PC-3 (cell line): ENCODE results near the gene MYO5C. TPM values are rescaled to one million over a fixed set of nuclear protein-coding genes. Genes with fewer than 3 reads are reported as not detected.

ENCODE experiments used
- ATAC-seq: fragments of 200-7000 bp; cut with Tn5 transposase; 2 replicates; pipeline ENCODE4 v1.9.1; 2020; ENCODE audit warnings: mild to moderate bottlenecking, moderate library complexity
- BruUV-seq: library from RNA; stranded (reverse); fragments of 400-500 nt; replicated peaks from 2 replicates; lab custom pipeline; 2021; lab: Mats Ljungman, UMichigan
- CTCF ChIA-PET: fragments of 300-600 bp; sonication (Branson Sonifier 250); formaldehyde crosslinking; loops from one replicate; lab custom pipeline; 2022; ENCODE audit warnings: antibody characterized with exemption; lab: Charles Lee
- POLR2A ChIA-PET: fragments of 300-600 bp; sonication (Branson Sonifier 250); formaldehyde crosslinking; loops from one replicate; lab custom pipeline; 2022; ENCODE audit warnings: antibody characterized with exemption; ENCODE audit not compliant: unreplicated experiment; lab: Charles Lee
- DNase-seq: peaks from one replicate; pipeline ENCODE4 v3.0.0-alpha.2; 2015
- H2AFZ ChIP-seq: fragments of 300-600 bp; sonication (generic); 2 replicates; pipeline ENCODE4 v1.6.0; 2016; ENCODE audit warnings: antibody characterized with exemption, low read length
- H3F3A ChIP-seq: fragments of 300-600 bp; sonication (generic); one replicate; pipeline ENCODE4 v1.6.0; 2017; ENCODE audit warnings: antibody characterized with exemption, low read length, control low read depth, mild to moderate bottlenecking; ENCODE audit not compliant: unreplicated experiment
- H3K27ac ChIP-seq: fragments of 300-600 bp; sonication (generic); 2 replicates; pipeline ENCODE4 v1.5.1; 2016; ENCODE audit warnings: mild to moderate bottlenecking, low read length
- H3K27me3 ChIP-seq: fragments of 300-600 bp; sonication (generic); 2 replicates; pipeline ENCODE4 v1.6.1; 2016; ENCODE audit warnings: low read length, mixed read lengths
- H3K36me3 ChIP-seq: fragments of 300-600 bp; sonication (generic); 2 replicates; pipeline ENCODE4 v1.6.1; 2016; ENCODE audit warnings: low read depth, mixed run types, low read length, mixed read lengths
- H3K4me1 ChIP-seq: fragments of 300-600 bp; sonication (generic); 2 replicates; pipeline ENCODE4 v1.5.1; 2016; ENCODE audit warnings: low read length; ENCODE audit not compliant: insufficient read depth
- H3K4me2 ChIP-seq: fragments of 300-600 bp; sonication (generic); 2 replicates; pipeline ENCODE4 v1.6.0; 2016; ENCODE audit warnings: low read length
- H3K4me3 ChIP-seq: fragments of 300-600 bp; sonication (generic); 2 replicates; pipeline ENCODE4 v1.5.1; 2016; ENCODE audit warnings: mild to moderate bottlenecking, low read length, mixed read lengths
- H3K79me2 ChIP-seq: fragments of 300-600 bp; sonication (generic); 2 replicates; pipeline ENCODE4 v1.6.1; 2017; ENCODE audit warnings: low read length, mixed read lengths
- H3K9ac ChIP-seq: fragments of 300-600 bp; sonication (generic); 2 replicates; pipeline ENCODE4 v1.6.0; 2016; ENCODE audit warnings: mild to moderate bottlenecking, low read length
- H3K9me2 ChIP-seq: fragments of 300-600 bp; sonication (generic); replicated peaks from 2 replicates; pipeline ENCODE4 v1.6.1; 2016; ENCODE audit warnings: mixed run types, low read length, mixed read lengths
- H3K9me3 ChIP-seq: fragments of 300-600 bp; sonication (generic); 2 replicates; pipeline ENCODE4 v1.6.1; 2016; ENCODE audit warnings: low read length, mixed read lengths
- H4K20me1 ChIP-seq: fragments of 300-600 bp; sonication (generic); 2 replicates; pipeline ENCODE4 v1.6.1; 2016; ENCODE audit warnings: low read length, mixed read lengths
- EZH2 ChIP-seq: fragments of 300-600 bp; sonication (generic); IDR thresholded peaks from one replicate; pipeline ENCODE4 v1.6.1; 2017; ENCODE audit warnings: antibody characterized with exemption, mild to moderate bottlenecking, low read length; ENCODE audit not compliant: unreplicated experiment
- EZH2phosphoT487 ChIP-seq: fragments of 300-600 bp; sonication (generic); IDR thresholded peaks from 2 replicates; pipeline ENCODE4 v1.6.1; 2018; ENCODE audit warnings: mild to moderate bottlenecking, antibody characterized with exemption, low read length, borderline replicate concordance
- intact Hi-C: fragments of 100-400 bp; cut with micrococcal nuclease; formaldehyde crosslinking; loops from 2 replicates; pipeline ENCODE4 v1.9.0; 2023
- total RNA-seq: library from RNA; depleted of rRNA; stranded (reverse); fragments of >200 nt; gene quantifications from 2 replicates; pipeline ENCODE4 v1.2.3, GENCODE V29; 2014
- TF ChIP-seq, protein P1 (sequence below): fragments of 300-600 bp; sonication (generic); conservative IDR thresholded peaks from 2 replicates; pipeline ENCODE4 v1.5.1; 2017; ENCODE audit warnings: antibody characterized with exemption, low read depth, mild to moderate bottlenecking, low read length

Gene MYO5C
- total RNA-seq, 1 experiment from 2014 or later = 17.7 TPM

DNA sequence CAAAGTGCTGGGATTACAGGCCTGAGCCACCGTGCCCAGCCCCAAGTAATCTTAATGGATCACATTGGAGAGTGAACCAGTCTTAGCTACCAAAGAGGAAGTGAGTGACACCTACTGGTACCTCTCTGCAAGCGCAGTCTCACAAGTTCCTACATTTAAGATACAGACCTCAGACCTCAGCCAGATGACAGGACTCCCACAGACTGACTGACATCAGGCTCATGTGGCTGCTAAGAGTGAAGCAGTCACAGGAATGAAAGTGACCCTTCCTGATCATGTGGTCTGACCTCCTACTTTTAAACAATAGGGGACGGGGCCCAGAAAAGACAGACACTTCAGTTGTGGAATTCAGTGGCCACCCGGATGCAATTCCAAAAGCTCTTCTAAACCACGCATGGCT, 68.1 kb downstream of the MYO5C start:
- Histone ChIP-seq H3K4me2 (no peak overlapping the region), H3K79me2 (no peaks in the 10 kb centered on the region), H3K27ac (no peak overlapping the region), H3K27me3 (no peaks in the 10 kb centered on the region), H3K9me2 (no peaks in the 10 kb centered on the region), H3K9me3 (no peaks in the 10 kb centered on the region), H3K4me3 (no peak overlapping the region), H2AFZ (no peak overlapping the region), H3K9ac (no peak overlapping the region), H4K20me1 (no peaks in the 10 kb centered on the region), H3F3A (no peaks in the 10 kb centered on the region), H3K36me3 (peaks cover 28% of the 10 kb centered on the region), H3K4me1 (no peaks in the 10 kb centered on the region)
- TF ChIP-seq, protein P1, sequence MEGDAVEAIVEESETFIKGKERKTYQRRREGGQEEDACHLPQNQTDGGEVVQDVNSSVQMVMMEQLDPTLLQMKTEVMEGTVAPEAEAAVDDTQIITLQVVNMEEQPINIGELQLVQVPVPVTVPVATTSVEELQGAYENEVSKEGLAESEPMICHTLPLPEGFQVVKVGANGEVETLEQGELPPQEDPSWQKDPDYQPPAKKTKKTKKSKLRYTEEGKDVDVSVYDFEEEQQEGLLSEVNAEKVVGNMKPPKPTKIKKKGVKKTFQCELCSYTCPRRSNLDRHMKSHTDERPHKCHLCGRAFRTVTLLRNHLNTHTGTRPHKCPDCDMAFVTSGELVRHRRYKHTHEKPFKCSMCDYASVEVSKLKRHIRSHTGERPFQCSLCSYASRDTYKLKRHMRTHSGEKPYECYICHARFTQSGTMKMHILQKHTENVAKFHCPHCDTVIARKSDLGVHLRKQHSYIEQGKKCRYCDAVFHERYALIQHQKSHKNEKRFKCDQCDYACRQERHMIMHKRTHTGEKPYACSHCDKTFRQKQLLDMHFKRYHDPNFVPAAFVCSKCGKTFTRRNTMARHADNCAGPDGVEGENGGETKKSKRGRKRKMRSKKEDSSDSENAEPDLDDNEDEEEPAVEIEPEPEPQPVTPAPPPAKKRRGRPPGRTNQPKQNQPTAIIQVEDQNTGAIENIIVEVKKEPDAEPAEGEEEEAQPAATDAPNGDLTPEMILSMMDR = peak; percentile 63
- no peak for TF ChIP-seq EZH2phosphoT487
- no TSS peak for BruUV-seq
- ATAC-seq = peak; percentile 82
- intact Hi-C loops = no loop called here
- CTCF ChIA-PET = interaction anchor here (0.6 kb wide), 1 partner anchor 77 kb away, joined by 3 read pairs; no protein-coding TSS in a partner anchor
- DNase-seq = peak; percentile 74
- POLR2A ChIA-PET = no interaction called here

- DNase-seq (no peak), ATAC-seq (no peak)
- Histone ChIP-seq H3K4me2 (no peak overlapping the region), H4K20me1 (no peaks in the 10 kb centered on the region), H3K9me2 (no peaks in the 10 kb centered on the region), H3K4me3 (no peak overlapping the region), H3K4me1 (no peaks in the 10 kb centered on the region), H3K36me3 (peaks cover 28% of the 10 kb centered on the region), H3K27me3 (no peaks in the 10 kb centered on the region), H3K9me3 (no peaks in the 10 kb centered on the region), H3K9ac (no peak overlapping the region), H3F3A (no peaks in the 10 kb centered on the region), H2AFZ (no peak overlapping the region), H3K27ac (no peak overlapping the region), H3K79me2 (no peaks in the 10 kb centered on the region)
- POLR2A ChIA-PET = no interaction called here
- BruUV-seq = no TSS peak
- TF ChIP-seq, protein P1 = no peak
- TF ChIP-seq EZH2phosphoT487 = no peak
- no peak for TF ChIP-seq EZH2
- CTCF ChIA-PET = no interaction called here
- intact Hi-C loops = no loop called here
Observed at GRCh38 chr15:52225230-52225629, 70.4 kb downstream of the MYO5C start.

DNA sequence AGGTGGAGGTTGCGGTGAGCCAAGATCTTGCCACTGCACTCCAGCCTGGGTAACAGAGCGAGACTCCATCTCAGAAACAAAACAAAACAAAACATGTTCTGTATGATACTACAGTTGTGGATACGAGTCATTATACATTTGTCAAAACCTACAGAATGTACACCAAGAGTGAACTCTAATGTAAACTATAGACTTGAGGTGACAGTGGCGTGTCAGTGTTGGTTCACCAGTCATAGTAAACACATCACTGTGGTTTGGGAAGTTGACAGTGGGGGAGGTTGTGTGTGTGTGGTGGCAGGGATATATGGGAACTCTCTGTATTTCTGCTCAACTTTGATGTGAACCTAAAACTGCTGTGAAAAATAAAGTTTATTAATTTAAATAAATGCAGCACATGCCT, 71.4 kb downstream of the MYO5C start:
- H4K20me1 ChIP-seq = no peaks in the 10 kb centered on the region
- H3K27me3 ChIP-seq = no peaks in the 10 kb centered on the region
- no peak overlapping the region for H3K9ac ChIP-seq
- peak; percentile 50 for DNase-seq
- peaks cover 30% of the 10 kb centered on the region for H3K36me3 ChIP-seq
- intact Hi-C loops = no loop called here
- peak overlapping the region; percentile 34; the same call in 1 of the 2 replicates for H3K27ac ChIP-seq
- H3K79me2 ChIP-seq = no peaks in the 10 kb centered on the region
- no peaks in the 10 kb centered on the region for H3F3A ChIP-seq
- BruUV-seq = no TSS peak
- no peak overlapping the region for H3K4me2 ChIP-seq
- no peak overlapping the region for H3K4me3 ChIP-seq
- no peak for TF ChIP-seq EZH2
- TF ChIP-seq, protein P1 = no peak
- TF ChIP-seq EZH2phosphoT487 = no peak
- H2AFZ ChIP-seq = no peak overlapping the region
- no peaks in the 10 kb centered on the region for H3K9me3 ChIP-seq
- H3K4me1 ChIP-seq = no peaks in the 10 kb centered on the region
- no peaks in the 10 kb centered on the region for H3K9me2 ChIP-seq
- ChIA-PET CTCF (no interaction called here), POLR2A (no interaction called here)
- ATAC-seq = peak; percentile 65
